GM18907 (cell line): ENCODE data around the gene SEMA3A.
"Not testable (repeated sequence)": the region's sequence is repeated elsewhere in the genome, so short reads cannot be mapped to it uniquely, and the experiment has no call there.

Experiments used
- ATAC-seq: cut with Tn5 transposase; IDR thresholded peaks from one replicate; pipeline ENCODE4 v1.9.1; 2021; ENCODE audit warnings: mild to moderate bottlenecking, moderate library complexity; ENCODE audit not compliant: unreplicated experiment

Gene SEMA3A

DNA sequence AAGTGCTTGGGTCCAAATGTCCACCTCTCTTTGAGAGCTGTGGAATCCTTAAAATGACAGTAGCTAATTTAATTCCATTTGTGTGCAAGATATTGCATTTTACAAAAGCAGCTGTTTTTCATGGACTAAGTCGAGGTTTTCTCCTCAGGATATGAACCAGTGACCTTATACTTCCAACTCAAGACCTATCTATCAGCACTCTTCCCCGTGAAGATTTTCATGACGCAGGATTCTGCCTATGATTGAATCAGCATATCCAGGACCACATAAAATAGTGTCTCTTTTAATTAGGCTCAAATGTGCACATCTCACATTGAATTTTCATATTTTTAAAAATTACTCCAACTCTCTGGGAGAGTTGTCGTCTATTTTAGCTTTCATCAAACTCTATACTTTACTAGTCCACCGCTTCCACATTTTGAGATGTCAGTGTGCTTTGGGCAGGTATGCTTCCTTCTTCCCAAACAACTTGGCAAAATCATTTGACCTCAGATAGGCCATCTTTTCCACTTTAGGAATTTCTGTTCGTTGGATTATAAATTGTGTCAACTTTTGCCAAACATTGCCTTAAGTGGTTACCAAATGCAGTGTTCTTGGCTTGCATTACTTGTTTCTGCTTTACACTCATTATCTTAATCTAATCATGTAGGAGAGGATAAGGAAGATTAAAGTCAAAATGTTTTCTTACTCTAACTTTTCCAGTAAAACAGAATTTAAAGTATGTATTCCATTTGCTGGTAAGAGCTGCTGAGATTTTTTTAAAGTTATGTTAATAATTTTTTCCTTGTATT, 39.4 kb downstream of the SEMA3A start:
- no peak for ATAC-seq

- no peak for ATAC-seq
These were observed 41.6 kb downstream of the SEMA3A start for GRCh38 chr7:84152995-84153394.

DNA sequence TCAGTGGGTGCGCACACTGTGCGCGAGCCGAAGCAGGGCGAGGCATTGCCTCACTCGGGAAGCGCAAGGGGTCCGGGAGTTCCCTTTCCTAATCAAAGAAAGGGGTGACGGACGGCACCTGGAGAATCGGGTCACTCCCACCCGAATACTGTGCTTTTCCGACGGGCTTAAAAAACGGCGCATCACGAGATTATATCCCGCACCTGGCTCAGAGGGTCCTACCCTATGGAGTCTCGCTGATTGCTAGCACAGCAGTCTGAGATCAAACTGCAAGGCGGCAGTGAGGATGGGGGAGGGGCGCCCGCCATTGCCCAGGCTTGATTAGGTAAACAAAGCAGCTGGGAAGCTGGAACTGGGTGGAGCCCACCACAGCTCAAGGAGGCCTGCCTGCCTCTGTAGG, 44.2 kb downstream of the SEMA3A start:
- ATAC-seq, result not testable (repeated sequence)

DNA sequence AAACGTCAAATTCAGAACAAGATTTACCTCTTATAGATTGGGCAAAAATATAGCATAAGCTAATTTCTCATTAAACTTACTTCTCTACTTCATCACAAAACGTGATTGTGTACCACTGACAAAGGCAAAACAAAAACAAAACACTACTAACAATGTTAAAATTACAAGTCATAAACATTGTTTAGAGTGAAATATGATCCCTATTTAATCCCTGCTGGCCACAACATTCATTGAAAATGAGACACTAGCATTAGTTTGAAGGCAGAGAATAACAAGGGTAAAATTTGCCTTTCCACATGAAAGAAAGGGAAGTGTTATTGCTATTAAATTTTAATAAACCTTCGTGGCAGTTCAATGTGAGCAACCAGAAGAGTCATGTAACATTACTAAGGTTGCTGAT, 45.0 kb downstream of the SEMA3A start:
- no peak for ATAC-seq

- ATAC-seq, result no peak
These were observed 48.7 kb downstream of the SEMA3A start for GRCh38 chr7:84145892-84146291.

- ATAC-seq, result no peak
These were observed 49.7 kb downstream of the SEMA3A start for GRCh38 chr7:84144935-84145334.

- ATAC-seq, result no peak
These were observed 50.1 kb downstream of the SEMA3A start for GRCh38 chr7:84144480-84144879.

GRCh38 chr7:84142726-84143125, 51.9 kb downstream of the SEMA3A start:
- ATAC-seq, result no peak

- ATAC-seq, result no peak
These were observed 54.4 kb downstream of the SEMA3A start for GRCh38 chr7:84139986-84140729.

DNA sequence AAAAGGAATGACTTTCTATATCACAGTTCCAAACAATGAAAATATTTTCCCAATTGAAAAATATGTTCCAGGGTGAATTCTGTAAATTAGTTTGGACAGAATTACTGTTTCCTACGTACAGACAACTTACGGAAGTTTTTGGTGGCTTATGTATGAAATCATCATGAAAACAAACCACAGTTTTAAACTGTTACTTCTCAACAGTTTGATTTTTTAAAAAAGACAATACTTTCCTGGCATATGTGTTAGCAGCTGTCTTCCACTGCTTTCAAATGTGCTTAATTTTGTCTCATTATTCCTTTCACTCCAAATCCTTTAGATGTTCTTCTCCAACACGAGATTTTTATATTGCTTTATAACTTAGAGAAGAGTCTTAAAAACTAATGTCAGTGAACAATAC, 56.2 kb downstream of the SEMA3A start:
- no peak for ATAC-seq

DNA sequence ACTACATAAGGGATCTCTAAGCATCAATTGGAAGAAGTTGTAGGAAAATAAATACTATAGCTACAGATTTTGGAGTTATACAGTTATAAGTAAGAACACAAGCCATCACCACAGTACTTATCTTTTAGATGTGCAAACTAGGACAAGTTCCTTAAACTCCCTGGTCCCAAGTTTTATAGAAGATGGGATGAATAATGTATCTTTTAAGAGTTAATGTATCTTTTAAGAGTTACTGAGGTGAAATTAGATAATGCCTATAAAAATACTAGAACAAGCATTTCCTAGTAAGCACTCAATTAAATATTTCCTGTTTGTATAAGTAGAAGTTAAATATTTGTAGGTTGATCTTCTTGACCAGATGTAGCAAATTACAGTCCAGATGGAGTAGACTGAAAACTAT, 56.8 kb downstream of the SEMA3A start:
- ATAC-seq, result no peak

DNA sequence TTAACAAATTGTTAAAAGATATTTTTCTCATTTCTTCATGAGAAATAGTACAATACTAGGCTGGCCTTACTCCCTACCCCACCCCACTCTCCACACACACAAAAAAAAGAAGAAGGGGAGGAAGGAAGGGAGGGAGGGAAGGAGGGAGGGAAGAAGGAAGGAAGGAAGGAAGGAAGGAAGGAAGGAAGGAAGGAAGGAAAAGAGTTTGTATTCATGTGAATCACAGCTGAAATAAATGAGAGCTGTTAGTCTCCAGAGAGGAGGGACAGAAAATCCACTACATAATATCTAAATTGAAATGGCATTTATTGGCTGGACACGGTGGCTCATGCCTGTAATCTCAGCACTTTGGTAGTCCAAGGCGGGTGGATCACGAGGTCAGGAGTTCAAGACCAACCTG, 57.8 kb downstream of the SEMA3A start:
- no peak for ATAC-seq

DNA sequence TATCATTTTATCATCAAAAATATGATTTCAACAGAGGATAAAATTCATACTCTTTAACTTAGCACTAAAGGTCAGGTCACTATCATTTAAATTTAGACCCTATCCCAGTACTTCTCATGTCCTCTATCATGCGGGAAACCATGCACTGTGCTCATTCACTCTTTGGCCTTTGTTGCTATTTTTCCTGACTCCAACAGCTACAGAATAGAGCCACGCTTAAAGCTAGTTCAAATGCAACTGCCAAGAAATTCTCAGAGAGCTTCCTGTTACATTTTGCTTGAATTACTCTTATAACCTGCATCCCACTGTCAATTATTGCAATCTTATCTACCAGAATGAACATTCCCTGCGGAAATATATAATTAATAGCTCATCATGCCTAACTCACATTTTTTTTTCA, 58.3 kb downstream of the SEMA3A start:
- ATAC-seq, result no peak

DNA sequence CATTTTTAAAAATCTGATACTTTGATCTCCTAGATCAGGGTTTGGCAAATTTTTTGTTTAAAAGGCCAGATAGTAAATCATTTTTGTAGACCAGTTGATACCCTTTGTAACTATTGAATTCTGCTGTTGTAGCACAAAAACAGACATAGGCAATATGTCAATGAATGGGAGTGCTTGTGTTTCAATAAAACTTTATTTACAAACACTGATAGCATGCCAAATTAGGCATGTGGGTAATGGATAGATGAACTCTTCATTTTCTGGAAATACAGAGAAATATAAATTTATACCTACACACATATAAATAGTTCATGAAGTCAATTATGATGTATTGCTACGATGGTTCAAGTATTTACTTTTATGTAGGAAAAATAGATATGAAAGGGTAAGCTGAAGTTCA, 60.4 kb downstream of the SEMA3A start:
- no peak for ATAC-seq

GRCh38 chr7:84125654-84126053, 68.9 kb downstream of the SEMA3A start:
- no peak for ATAC-seq

DNA sequence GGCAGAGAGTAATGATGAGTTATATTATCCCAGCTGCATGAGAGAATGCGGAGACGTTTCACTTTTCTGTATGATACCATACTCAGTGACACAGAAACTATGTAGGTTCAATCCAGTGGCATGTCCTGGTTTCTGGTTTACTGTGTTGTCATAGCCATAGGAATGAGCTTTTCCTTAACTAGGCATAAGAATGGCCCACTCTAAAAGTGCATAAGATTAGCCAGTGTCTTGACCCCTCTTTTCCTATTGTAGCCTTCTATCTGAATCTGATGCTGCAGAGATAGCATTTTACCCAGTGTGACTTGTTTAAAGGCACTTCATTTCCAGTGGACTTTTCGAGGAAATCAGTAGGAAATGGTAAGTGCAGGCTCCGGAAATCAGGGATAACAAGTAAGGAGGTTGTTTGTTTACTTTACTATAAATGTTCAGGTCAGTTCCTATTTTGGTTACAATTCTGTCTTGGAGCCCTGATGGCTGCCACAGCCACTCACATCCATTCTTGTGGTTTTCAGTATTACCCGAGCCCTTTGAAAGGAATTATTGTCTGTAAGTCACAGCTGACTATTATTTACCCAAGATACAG, 70.5 kb downstream of the SEMA3A start:
- no peak for ATAC-seq

DNA sequence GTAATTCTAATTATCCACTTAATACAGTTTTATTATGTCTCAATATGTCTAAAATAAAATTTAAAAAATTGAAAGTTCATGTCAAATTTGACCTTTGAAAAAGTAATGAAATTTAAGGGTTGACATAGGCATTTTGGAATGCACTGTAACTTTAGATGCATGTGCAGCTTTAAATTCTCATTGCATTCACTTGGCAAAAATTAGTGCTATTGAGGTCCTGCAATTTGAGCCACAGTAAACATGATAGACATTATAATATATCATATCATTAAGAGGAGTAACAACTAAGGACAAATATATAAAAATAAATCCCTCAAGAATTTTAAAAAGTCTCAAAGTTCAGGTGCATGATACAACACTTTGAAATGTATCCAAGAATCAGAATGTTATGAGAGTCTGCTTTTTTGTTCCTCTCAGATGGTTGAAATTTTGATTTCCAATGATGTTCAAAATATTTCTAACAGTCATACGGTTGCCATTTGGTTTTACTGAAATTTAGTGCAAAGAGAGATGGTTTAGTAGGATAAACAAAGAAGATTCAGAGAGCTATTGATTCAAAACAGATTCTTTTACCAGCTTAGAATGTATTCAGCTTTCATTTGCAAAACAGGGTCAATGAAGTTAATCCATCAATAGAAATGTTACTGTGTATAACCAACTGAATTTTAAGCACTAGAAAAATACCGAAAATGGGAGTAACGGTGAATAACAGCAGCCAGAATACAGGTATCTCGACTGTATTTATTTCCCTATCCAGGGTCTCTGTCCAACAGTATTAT, 71.8 kb downstream of the SEMA3A start:
- no peak for ATAC-seq

DNA sequence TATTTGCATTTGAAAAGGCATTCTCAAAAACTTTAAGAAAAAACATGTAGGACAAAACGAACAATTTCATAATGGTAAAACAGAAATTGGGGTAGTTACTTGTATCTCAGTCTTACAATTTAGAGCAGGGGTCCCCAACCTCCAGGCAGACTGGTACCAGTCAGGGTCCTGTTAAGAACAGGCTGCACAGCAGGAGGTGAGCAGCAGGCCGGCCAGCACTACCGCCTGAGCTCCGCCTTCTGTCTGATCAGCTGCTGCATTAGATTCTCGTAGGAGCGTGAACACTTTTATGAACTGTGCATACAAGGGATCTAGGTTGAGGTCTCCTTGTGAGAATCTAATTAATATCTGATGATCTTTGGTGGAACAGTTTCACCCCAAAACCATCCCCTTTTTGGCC, 77.3 kb downstream of the SEMA3A start:
- no peak for ATAC-seq

GRCh38 chr7:84113906-84114850, 80.4 kb downstream of the SEMA3A start:
- ATAC-seq, result no peak

DNA sequence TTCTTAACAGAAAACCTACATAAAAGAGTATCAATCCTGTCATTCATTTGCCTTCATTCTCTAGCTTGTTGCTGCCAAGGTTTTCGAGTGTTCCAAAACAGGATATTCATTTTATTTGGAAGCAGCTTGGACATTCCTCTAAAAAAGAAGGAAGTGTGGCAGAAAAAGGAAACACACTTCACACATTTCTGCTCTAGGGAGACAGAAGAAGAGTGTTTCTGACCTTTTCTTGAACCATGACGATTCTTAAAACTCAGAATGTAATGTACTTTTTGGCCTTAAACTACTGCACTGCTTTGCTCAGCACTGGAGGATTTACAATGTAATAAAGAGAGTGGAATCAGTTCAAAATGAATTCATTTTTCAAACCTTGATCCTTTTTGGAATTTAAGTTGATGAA, 81.3 kb downstream of the SEMA3A start:
- ATAC-seq, result no peak
